SK-N-SH (cell line): Measurements from ENCODE around the gene SIGLEC12. TPM values are rescaled to one million over a fixed set of nuclear protein-coding genes. Genes with fewer than 3 reads are reported as not detected.

Experiments used
- CTCF ChIA-PET: fragments of 300-600, 350-600 bp; formaldehyde crosslinking; extraction: SDS; loops from one replicate; lab custom pipeline; 2021; lab: Yijun Ruan, JAX
- POLR2A ChIA-PET: fragments of 350-600 bp; sonication (Branson Sonifier 250); formaldehyde crosslinking; extraction: SDS; loops from one replicate; lab custom pipeline; 2020; ENCODE audit warnings: antibody characterized with exemption, inconsistent platforms; lab: Yijun Ruan, JAX
- DNase-seq: peaks from one replicate; pipeline ENCODE4 v3.0.0; 2012
- H2AFZ ChIP-seq: fragments of 200-600 bp; sonication (generic); 2 replicates; pipeline ENCODE4 v1.8.1; 2016; ENCODE audit warnings: antibody characterized with exemption, mild to moderate bottlenecking, low read depth
- H3F3A ChIP-seq: fragments of 200-600 bp; sonication (generic); replicated peaks from 2 replicates; pipeline ENCODE3; 2016; ENCODE audit warnings: antibody characterized with exemption, mild to moderate bottlenecking; ENCODE audit not compliant: insufficient read depth
- H3K27ac ChIP-seq, 2 experiments: fragments of 200-500 bp in 1 of 2; fragments of 200-600 bp in 1 of 2; sonication (Bioruptor generic) in 1 of 2; sonication (generic), shearing (Covaris generic) in 1 of 2; 2 replicates each; pipeline versions ENCODE4 v1.5.1 to v1.6.1; 2014 to 2016; ENCODE audit warnings: low read depth in 2 of 2, inconsistent platforms in 1 of 2, low read length in 1 of 2, mild to moderate bottlenecking in 1 of 2, mixed read lengths in 1 of 2
- H3K27me3 ChIP-seq: fragments of 200-600 bp; sonication (generic), shearing (Covaris generic); 2 replicates; pipeline ENCODE4 v1.6.1; 2016; ENCODE audit warnings: mixed run types; ENCODE audit not compliant: insufficient read depth
- H3K36me3 ChIP-seq, 2 experiments: fragments of 200-500 bp in 1 of 2; fragments of 200-600 bp in 1 of 2; sonication (Bioruptor generic) in 1 of 2; sonication (generic) in 1 of 2; replicated peaks in 1 of 2; 2 replicates each; pipeline versions ENCODE3 to v1.5.1; 2014 to 2016; ENCODE audit warnings: low read length in 1 of 2, mild to moderate bottlenecking in 1 of 2; ENCODE audit not compliant: insufficient read depth in 2 of 2, control insufficient read depth in 1 of 2
- H3K4me1 ChIP-seq, 2 experiments: fragments of 200-500 bp in 1 of 2; fragments of 200-600 bp in 1 of 2; sonication (Bioruptor generic) in 1 of 2; sonication (generic), shearing (Covaris generic) in 1 of 2; 2 replicates each; pipeline versions ENCODE4 v1.5.1 to v1.6.1; 2014 to 2016; ENCODE audit warnings: low read depth in 1 of 2, low read length in 1 of 2, mixed run types in 1 of 2; ENCODE audit not compliant: insufficient read depth in 2 of 2, control insufficient read depth in 1 of 2
- H3K4me2 ChIP-seq: fragments of 200-600 bp; sonication (generic), shearing (Covaris generic); 2 replicates; pipeline ENCODE4 v1.6.1; 2017; ENCODE audit warnings: mixed run types
- H3K4me3 ChIP-seq, 2 experiments: fragments of 200-500 bp in 1 of 2; fragments of 200-600 bp in 1 of 2; sonication (Bioruptor generic) in 1 of 2; sonication (generic), shearing (Covaris generic) in 1 of 2; 2 replicates each; pipeline versions ENCODE4 v1.5.1 to v1.8.1; 2014 to 2016; ENCODE audit warnings: low read depth in 2 of 2, inconsistent platforms in 1 of 2, low read length in 1 of 2, mild to moderate bottlenecking in 1 of 2, mixed read lengths in 1 of 2, moderate library complexity in 1 of 2
- H3K79me2 ChIP-seq: fragments of 200-600 bp; sonication (generic); 2 replicates; pipeline ENCODE4 v1.8.1; 2017; ENCODE audit warnings: mild to moderate bottlenecking; ENCODE audit not compliant: insufficient read depth
- H3K9ac ChIP-seq: fragments of 200-600 bp; sonication (generic); 2 replicates; pipeline ENCODE4 v1.6.1; 2017; ENCODE audit warnings: mixed run types
- H3K9me2 ChIP-seq: fragments of 200-600 bp; sonication (generic); 2 replicates; pipeline ENCODE4 v1.6.1; 2017; ENCODE audit warnings: mixed run types
- H3K9me3 ChIP-seq: fragments of 200-600 bp; sonication (generic); 2 replicates; pipeline ENCODE4 v1.6.1; 2017; ENCODE audit warnings: mixed run types, mild to moderate bottlenecking, moderate library complexity
- H4K20me1 ChIP-seq: fragments of 200-600 bp; sonication (generic); 2 replicates; pipeline ENCODE4 v1.6.1; 2017; ENCODE audit warnings: mild to moderate bottlenecking, mixed run types; ENCODE audit not compliant: insufficient read depth
- FOXJ3 ChIP-seq: sonication (generic); formaldehyde crosslinking; IDR thresholded peaks from 2 replicates; pipeline ENCODE4 v1.5.1; 2020; ENCODE audit warnings: mild to moderate bottlenecking, missing genetic modification reagents
- FOXM1 ChIP-seq: IDR thresholded peaks from 2 replicates; pipeline ENCODE4 v1.4.0; 2012; ENCODE audit warnings: low read depth, mild to moderate bottlenecking
- GATA2 ChIP-seq: sonication (generic); formaldehyde crosslinking; IDR thresholded peaks from 2 replicates; pipeline ENCODE4 v1.5.0; 2020; ENCODE audit warnings: mild to moderate bottlenecking, missing genetic modification reagents
- JUND ChIP-seq: IDR thresholded peaks from 2 replicates; pipeline ENCODE4 v1.4.0; 2012
- MEF2A ChIP-seq: IDR thresholded peaks from 2 replicates; pipeline ENCODE4 v1.4.0; 2012; ENCODE audit warnings: low read depth, borderline replicate concordance
- MXI1 ChIP-seq: IDR thresholded peaks from 2 replicates; pipeline ENCODE4 v1.6.1; 2012; ENCODE audit warnings: mild to moderate bottlenecking, low read depth, low read length, improper control_type of control experiment
- POLR2AphosphoS5 ChIP-seq: IDR thresholded peaks from 2 replicates; pipeline ENCODE4 v1.6.1; 2012; ENCODE audit warnings: low read depth, low read length
- RAD21 ChIP-seq: IDR thresholded peaks from 2 replicates; pipeline ENCODE4 v1.6.1; 2012; ENCODE audit warnings: mild to moderate bottlenecking, low read length
- RCOR1 ChIP-seq: fragments of 150-350 bp; IDR thresholded peaks from 2 replicates; pipeline ENCODE4 v1.6.1; 2017; ENCODE audit warnings: antibody characterized with exemption, low read length
- RFX5 ChIP-seq: IDR thresholded peaks from 2 replicates; pipeline ENCODE4 v1.6.1; 2012; ENCODE audit warnings: mild to moderate bottlenecking, improper control_type of control experiment, low read length
- RXRA ChIP-seq: IDR thresholded peaks from 2 replicates; pipeline ENCODE4 v1.4.0; 2012; ENCODE audit warnings: low read depth, mild to moderate bottlenecking, borderline replicate concordance
- WGBS: methylation state at CpG from one replicate; pipeline ENCODE4 v1.1.6; 2017; ENCODE audit warnings: low lambda C conversion rate; 5-methylcytosine and 5-hydroxymethylcytosine counted together
- polyA plus RNA-seq, 3 experiments: library from polyadenylated mRNA; depleted of rRNA; stranded (reverse); fragments of >200 nt; gene quantifications; 2 replicates each; pipeline ENCODE4 v1.2.3, GENCODE V29; 2012
- TF ChIP-seq, protein P1 (sequence below): fragments of 150-350 bp; IDR thresholded peaks from 2 replicates; pipeline ENCODE4 v1.6.1; 2016; ENCODE audit warnings: mild to moderate bottlenecking, low read depth, low read length
- TF ChIP-seq, protein P2 (sequence below): fragments of 200-600 bp; sonication (generic); IDR thresholded peaks from 2 replicates; pipeline ENCODE4 v1.6.1; 2017; ENCODE audit warnings: antibody characterized with exemption, mild to moderate bottlenecking, moderate library complexity
- TF ChIP-seq, protein P3 (sequence below): IDR thresholded peaks from 2 replicates; pipeline ENCODE4 v1.4.0; 2012; ENCODE audit warnings: low read depth, borderline replicate concordance
- TF ChIP-seq, protein P4 (sequence below): IDR thresholded peaks from 2 replicates; pipeline ENCODE4; 2012
- TF ChIP-seq, protein P5 (sequence below): IDR thresholded peaks from 2 replicates; pipeline ENCODE4 v1.4.0; 2012; ENCODE audit warnings: low read depth, borderline replicate concordance

The SIGLEC12 gene
- polyA plus RNA-seq, 1 of the 3 experiments (the other 2 are of a cell fraction), result not detected

DNA sequence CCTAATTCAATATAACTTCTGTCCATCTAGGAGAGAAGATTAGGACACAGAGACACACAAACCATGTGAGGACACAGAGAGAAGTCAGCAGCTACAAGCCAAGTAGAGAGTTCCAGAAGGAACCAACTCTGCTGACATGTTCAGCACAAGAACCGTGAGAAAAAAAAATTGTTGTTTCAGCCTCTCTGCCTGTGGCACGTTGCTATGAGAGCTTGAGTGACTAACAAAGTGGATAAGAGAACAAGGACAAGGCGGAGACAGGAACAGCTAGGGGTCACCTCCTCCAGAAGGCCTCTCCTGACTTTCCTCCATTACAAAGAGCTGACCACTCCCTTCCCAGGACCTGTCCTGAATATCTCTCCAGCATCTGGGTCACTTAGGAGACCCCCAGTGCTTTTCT, 5.6 kb upstream of the SIGLEC12 start (continued):
- TF ChIP-seq, protein P1, sequence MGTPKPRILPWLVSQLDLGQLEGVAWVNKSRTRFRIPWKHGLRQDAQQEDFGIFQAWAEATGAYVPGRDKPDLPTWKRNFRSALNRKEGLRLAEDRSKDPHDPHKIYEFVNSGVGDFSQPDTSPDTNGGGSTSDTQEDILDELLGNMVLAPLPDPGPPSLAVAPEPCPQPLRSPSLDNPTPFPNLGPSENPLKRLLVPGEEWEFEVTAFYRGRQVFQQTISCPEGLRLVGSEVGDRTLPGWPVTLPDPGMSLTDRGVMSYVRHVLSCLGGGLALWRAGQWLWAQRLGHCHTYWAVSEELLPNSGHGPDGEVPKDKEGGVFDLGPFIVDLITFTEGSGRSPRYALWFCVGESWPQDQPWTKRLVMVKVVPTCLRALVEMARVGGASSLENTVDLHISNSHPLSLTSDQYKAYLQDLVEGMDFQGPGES, result no peak
- TF ChIP-seq, all 33 proteins: peak for 0

DNA sequence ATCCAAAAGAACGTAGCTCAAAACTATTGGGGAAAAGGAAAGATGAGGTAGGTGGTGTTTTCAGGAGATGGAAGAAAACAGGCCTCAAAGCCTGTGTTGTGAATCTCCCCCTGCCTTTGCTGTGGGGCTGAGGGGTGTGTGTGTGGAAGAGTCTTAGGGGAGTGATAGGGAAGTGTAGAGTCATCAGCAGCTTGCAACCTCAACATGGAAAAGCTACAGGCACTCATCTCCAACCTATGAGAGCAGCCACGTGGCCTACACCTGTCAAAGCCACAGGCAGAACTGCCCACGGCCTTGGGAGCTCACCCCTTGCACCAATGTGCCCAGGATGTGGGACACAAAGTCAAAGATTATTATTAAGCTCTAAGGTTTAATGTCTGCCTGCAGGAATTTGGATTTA, 4.3 kb upstream of the SIGLEC12 start:
- Histone ChIP-seq H3K36me3 (no peaks in the 10 kb centered on the region), H3K4me1 (no peaks in the 10 kb centered on the region), H3K4me2 (no peak overlapping the region), H3K9me3 (no peaks in the 10 kb centered on the region), H3K9ac (no peak overlapping the region), H4K20me1 (no peaks in the 10 kb centered on the region), H3K27ac (no peak overlapping the region), H2AFZ (no peak overlapping the region), H3K4me3 (no peak overlapping the region), H3K9me2 (no peaks in the 10 kb centered on the region), H3K79me2 (no peaks in the 10 kb centered on the region), H3F3A (no peaks in the 10 kb centered on the region), H3K27me3 (peaks cover 20% of the 10 kb centered on the region; the same call in 1 of the 2 replicates)
- POLR2A ChIA-PET, result no interaction called here
- 3% methylated on average over 3 of the region's 3 CpGs for WGBS
- CTCF ChIA-PET, result interaction anchor here (0.7 to 2.0 kb wide), 4 partner anchors 9 to 108 kb away, joined by 3 to 6 read pairs (median 4); no protein-coding TSS in a partner anchor
- TF ChIP-seq RXRA, result no peak
- TF ChIP-seq, protein P2, sequence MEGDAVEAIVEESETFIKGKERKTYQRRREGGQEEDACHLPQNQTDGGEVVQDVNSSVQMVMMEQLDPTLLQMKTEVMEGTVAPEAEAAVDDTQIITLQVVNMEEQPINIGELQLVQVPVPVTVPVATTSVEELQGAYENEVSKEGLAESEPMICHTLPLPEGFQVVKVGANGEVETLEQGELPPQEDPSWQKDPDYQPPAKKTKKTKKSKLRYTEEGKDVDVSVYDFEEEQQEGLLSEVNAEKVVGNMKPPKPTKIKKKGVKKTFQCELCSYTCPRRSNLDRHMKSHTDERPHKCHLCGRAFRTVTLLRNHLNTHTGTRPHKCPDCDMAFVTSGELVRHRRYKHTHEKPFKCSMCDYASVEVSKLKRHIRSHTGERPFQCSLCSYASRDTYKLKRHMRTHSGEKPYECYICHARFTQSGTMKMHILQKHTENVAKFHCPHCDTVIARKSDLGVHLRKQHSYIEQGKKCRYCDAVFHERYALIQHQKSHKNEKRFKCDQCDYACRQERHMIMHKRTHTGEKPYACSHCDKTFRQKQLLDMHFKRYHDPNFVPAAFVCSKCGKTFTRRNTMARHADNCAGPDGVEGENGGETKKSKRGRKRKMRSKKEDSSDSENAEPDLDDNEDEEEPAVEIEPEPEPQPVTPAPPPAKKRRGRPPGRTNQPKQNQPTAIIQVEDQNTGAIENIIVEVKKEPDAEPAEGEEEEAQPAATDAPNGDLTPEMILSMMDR, result no peak
- TF ChIP-seq GATA2, result no peak
- TF ChIP-seq JUND, result no peak
- no peak for TF ChIP-seq FOXM1
- no peak for DNase-seq

DNA sequence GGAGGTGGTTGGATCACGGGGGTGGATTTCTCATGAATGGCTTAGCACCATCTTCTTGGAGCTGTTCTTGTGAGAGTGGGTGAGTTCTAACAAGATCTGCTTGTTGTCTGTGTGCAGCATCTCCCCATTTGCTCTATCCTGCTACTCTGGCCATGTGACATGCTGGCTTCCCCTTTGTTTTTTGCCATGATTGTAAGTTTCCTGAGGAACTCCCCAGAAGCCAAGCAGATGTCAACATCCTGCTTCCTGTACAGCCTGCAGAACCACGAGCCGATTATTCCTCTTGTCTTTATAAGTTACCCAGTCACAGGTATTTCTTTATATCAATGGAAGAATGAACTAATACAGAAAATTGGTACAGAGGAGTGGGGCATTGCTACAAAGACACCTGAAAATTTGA, 2.3 kb upstream of the SIGLEC12 start:
- 0% methylated on average over 3 of the region's 3 CpGs for WGBS
- Histone ChIP-seq H4K20me1 (no peaks in the 10 kb centered on the region), H3K9me2 (no peaks in the 10 kb centered on the region), H3K27me3 (peaks cover 15% of the 10 kb centered on the region; the same call in 1 of the 2 replicates), H3K4me2 (no peak overlapping the region), H3K4me1 (no peaks in the 10 kb centered on the region), H3K9me3 (no peaks in the 10 kb centered on the region), H3K79me2 (no peaks in the 10 kb centered on the region), H2AFZ (no peak overlapping the region), H3F3A (no peaks in the 10 kb centered on the region), H3K36me3 (no peaks in the 10 kb centered on the region), H3K27ac (no peak overlapping the region), H3K9ac (no peak overlapping the region), H3K4me3 (no peak overlapping the region)
- CTCF ChIA-PET, result interaction anchor here (1.2 to 2.5 kb wide), 3 partner anchors 12 to 207 kb away, joined by 3 to 12 read pairs (median 4); no protein-coding TSS in a partner anchor
- POLR2A ChIA-PET, result no interaction called here
- no peak for DNase-seq
- TF ChIP-seq RAD21 (no peak), RCOR1 (no peak), POLR2AphosphoS5 (no peak), FOXJ3 (CRISPR knock-in tag) (no peak), MEF2A (no peak), MXI1 (no peak), RFX5 (no peak)
- TF ChIP-seq, protein P3, sequence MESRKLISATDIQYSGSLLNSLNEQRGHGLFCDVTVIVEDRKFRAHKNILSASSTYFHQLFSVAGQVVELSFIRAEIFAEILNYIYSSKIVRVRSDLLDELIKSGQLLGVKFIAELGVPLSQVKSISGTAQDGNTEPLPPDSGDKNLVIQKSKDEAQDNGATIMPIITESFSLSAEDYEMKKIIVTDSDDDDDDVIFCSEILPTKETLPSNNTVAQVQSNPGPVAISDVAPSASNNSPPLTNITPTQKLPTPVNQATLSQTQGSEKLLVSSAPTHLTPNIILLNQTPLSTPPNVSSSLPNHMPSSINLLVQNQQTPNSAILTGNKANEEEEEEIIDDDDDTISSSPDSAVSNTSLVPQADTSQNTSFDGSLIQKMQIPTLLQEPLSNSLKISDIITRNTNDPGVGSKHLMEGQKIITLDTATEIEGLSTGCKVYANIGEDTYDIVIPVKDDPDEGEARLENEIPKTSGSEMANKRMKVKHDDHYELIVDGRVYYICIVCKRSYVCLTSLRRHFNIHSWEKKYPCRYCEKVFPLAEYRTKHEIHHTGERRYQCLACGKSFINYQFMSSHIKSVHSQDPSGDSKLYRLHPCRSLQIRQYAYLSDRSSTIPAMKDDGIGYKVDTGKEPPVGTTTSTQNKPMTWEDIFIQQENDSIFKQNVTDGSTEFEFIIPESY, result no peak
- TF ChIP-seq, protein P4, sequence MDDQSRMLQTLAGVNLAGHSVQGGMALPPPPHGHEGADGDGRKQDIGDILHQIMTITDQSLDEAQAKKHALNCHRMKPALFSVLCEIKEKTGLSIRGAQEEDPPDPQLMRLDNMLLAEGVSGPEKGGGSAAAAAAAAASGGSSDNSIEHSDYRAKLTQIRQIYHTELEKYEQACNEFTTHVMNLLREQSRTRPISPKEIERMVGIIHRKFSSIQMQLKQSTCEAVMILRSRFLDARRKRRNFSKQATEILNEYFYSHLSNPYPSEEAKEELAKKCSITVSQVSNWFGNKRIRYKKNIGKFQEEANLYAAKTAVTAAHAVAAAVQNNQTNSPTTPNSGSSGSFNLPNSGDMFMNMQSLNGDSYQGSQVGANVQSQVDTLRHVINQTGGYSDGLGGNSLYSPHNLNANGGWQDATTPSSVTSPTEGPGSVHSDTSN, result no peak
- TF ChIP-seq, protein P5, sequence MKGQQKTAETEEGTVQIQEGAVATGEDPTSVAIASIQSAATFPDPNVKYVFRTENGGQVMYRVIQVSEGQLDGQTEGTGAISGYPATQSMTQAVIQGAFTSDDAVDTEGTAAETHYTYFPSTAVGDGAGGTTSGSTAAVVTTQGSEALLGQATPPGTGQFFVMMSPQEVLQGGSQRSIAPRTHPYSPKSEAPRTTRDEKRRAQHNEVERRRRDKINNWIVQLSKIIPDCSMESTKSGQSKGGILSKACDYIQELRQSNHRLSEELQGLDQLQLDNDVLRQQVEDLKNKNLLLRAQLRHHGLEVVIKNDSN, result no peak
